HEK293T (cell line): ENCODE results near the gene KRT75.

Experiments used
- BHLHE40 ChIP-seq: fragments of 450-650 bp; IDR thresholded peaks from 2 replicates; pipeline ENCODE4 v1.6.1; 2016; ENCODE audit warnings: mild to moderate bottlenecking, moderate library complexity, borderline replicate concordance
- ELF4 ChIP-seq: fragments of 450-650 bp; IDR thresholded peaks from 2 replicates; pipeline ENCODE4 v1.6.1; 2017; ENCODE audit warnings: antibody characterized with exemption
- FOXA1 ChIP-seq: fragments of 450-650 bp; IDR thresholded peaks from 2 replicates; pipeline ENCODE4 v1.6.1; 2016; ENCODE audit warnings: mild to moderate bottlenecking
- FOXK2 ChIP-seq: fragments of 450-650 bp; IDR thresholded peaks from 2 replicates; pipeline ENCODE4 v1.6.1; 2016; ENCODE audit warnings: mild to moderate bottlenecking
- FOXM1 ChIP-seq: fragments of 450-650 bp; IDR thresholded peaks from 2 replicates; pipeline ENCODE4 v1.6.1; 2017; ENCODE audit warnings: mild to moderate bottlenecking, borderline replicate concordance
- PKNOX1 ChIP-seq: fragments of 450-650 bp; IDR thresholded peaks from 2 replicates; pipeline ENCODE4 v1.6.1; 2016
- SP1 ChIP-seq: fragments of 450-650 bp; IDR thresholded peaks from 2 replicates; pipeline ENCODE4 v1.6.1; 2017
- SUZ12 ChIP-seq: fragments of 450-650 bp; IDR thresholded peaks from 2 replicates; pipeline ENCODE4 v1.6.1; 2016; ENCODE audit warnings: mild to moderate bottlenecking
- TARDBP ChIP-seq: fragments of 450-650 bp; IDR thresholded peaks from 2 replicates; pipeline ENCODE4 v1.6.1; 2016
- ZNF384 ChIP-seq: fragments of 450-650 bp; IDR thresholded peaks from 2 replicates; pipeline ENCODE4 v1.6.1; 2016

- TF ChIP-seq FOXK2 (no peak), FOXA1 (no peak), PKNOX1 (no peak), ZNF384 (no peak), BHLHE40 (no peak), TARDBP (no peak), SUZ12 (no peak), FOXM1 (no peak), SP1 (no peak), ELF4 (no peak)
These were observed 31.8 kb downstream of the KRT75 start for GRCh38 chr12:52402377-52402776.
